ENCODE results near the gene MICAL3. TPM values are rescaled to one million over a fixed set of nuclear protein-coding genes. Genes with fewer than 3 reads are reported as not detected.

MICAL3 gene
- total and polyA plus RNA-seq, 4 donors: 59.9 to 113 (median 75.9) TPM

DNA sequence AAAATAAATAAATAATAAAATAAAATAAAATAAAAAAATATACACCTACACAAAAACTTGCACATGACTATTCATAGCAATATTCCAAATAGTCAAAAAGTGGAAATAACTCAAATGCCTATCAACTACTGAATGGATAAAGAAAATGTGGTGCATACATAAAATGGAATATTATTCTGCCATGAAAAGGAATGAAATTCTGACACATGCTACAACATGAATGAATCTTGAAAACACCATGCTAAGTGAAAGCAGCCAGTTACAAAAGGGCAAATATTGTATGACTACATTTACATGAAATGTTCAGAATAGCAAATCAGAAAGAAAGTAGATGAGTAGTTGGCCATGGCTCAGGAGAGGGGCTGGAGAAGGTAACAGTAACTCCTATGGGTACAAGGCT is 46.3 kb downstream of the MICAL3 start:
- H3K27ac ChIP-seq (ENCODE audit: low read depth, low read length): no peak overlapping the region
- H3K9me3 ChIP-seq (ENCODE audit: control insufficient read depth, insufficient read depth, low read length): no peaks in the 10 kb centered on the region
- H3K4me1 ChIP-seq (ENCODE audit: control insufficient read depth, insufficient read depth, low read length): peaks cover 12% of the 10 kb centered on the region
- no peak overlapping the region for H3K4me3 ChIP-seq (ENCODE audit: low read depth, low read length)
- DNase-seq (ENCODE audit: low read depth in 4 of 6, low spot score in 6 of 6): no peak
- H3K27me3 ChIP-seq (ENCODE audit: control insufficient read depth, insufficient read depth, low read length): no peaks in the 10 kb centered on the region
- H3K36me3 ChIP-seq (ENCODE audit: control insufficient read depth, insufficient read depth, low read length): peaks cover 14% of the 10 kb centered on the region

DNA sequence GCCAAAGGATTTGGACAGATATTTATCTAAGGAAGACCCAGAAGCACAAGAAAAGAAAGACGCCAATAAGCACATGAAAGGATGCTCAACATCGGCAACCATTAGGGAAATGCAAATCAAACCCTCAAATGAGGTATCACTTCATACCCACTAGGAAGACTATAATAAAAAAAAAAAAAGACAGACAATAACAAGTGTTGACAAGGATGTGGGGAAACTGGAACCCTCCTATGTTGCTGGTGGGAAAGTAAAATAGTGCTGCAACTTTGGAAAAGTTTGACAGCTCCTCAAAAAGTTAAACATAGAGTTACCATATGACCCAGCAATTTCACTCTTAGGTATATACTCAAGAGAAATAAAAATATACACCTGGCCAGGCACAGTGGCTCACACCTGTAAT is 47.0 kb downstream of the MICAL3 start:
- no CpG with 5 or more reads among the region's 2 CpGs for WGBS (ENCODE audit: insufficient coverage)
- no peaks in the 10 kb centered on the region for H3K27me3 ChIP-seq (ENCODE audit: control insufficient read depth, insufficient read depth, low read length)
- peaks cover 18% of the 10 kb centered on the region for H3K36me3 ChIP-seq (ENCODE audit: control insufficient read depth, insufficient read depth, low read length)
- H3K9me3 ChIP-seq (ENCODE audit: control insufficient read depth, insufficient read depth, low read length): no peaks in the 10 kb centered on the region
- H3K4me1 ChIP-seq (ENCODE audit: control insufficient read depth, insufficient read depth, low read length): peaks cover 16% of the 10 kb centered on the region
- H3K27ac ChIP-seq (ENCODE audit: low read depth, low read length): no peak overlapping the region
- H3K4me3 ChIP-seq (ENCODE audit: low read depth, low read length): no peak overlapping the region
- DNase-seq (ENCODE audit: low read depth in 4 of 6, low spot score in 6 of 6): no peak

DNA sequence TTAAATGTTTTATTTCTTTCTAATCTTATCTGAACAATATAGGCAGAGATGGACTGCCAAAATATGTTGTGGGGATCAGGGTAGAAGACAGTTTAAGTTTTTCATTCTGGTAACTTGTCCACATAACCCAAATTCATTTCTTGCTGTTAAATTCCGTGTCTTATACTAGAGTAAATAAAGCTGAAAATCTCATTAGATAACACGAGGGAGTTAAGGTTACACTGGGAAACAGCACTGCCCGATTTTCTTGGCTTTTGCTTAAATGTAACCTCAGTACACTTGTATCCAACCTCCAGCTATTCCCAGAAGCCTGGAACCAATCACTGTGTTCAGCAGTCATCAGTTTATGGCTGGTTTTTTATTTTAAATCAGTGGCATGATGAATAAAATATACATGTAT is 48.2 kb downstream of the MICAL3 start:
- H3K9me3 ChIP-seq (ENCODE audit: control insufficient read depth, insufficient read depth, low read length): no peaks in the 10 kb centered on the region
- peaks cover 22% of the 10 kb centered on the region for H3K4me1 ChIP-seq (ENCODE audit: control insufficient read depth, insufficient read depth, low read length)
- H3K27ac ChIP-seq (ENCODE audit: low read depth, low read length): no peak overlapping the region
- peaks cover 18% of the 10 kb centered on the region for H3K36me3 ChIP-seq (ENCODE audit: control insufficient read depth, insufficient read depth, low read length)
- H3K4me3 ChIP-seq (ENCODE audit: low read depth, low read length): no peak overlapping the region
- no peaks in the 10 kb centered on the region for H3K27me3 ChIP-seq (ENCODE audit: control insufficient read depth, insufficient read depth, low read length)
- DNase-seq (ENCODE audit: low read depth in 4 of 6, low spot score in 6 of 6): no peak
- WGBS (ENCODE audit: insufficient coverage): no CpG with 5 or more reads among the region's 3 CpGs

DNA sequence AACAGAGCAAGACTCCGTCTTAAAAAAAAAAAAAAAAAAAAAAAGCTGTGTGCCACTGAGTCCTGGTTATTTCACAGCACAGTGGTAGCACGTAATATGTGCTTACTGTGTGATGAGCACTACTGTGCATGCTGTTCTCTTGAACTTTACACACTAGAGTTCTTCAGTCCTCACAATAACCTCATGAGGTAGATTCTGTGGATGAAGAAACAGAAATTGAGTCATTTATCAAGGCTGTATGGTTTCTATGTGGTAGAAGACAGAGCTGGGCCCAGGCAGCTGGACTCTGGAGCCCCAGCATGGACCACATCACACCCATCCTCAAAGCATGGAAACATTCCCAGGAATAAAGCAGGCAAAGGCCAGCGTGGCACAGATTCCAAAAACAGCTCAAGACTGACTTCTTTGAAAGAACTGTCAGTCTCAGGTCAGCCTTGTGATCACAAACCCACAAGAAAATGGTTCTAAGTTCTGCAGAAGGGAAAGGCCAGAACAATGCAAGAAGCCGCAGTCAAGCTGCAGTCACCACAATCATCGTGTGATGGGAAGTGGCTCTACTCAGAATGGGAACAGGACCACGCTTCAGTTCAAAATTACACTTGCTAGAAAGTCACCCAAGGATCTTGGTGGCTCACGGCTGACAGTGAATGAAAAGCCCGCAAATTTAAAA is 49.5 kb downstream of the MICAL3 start:
- no peaks in the 10 kb centered on the region for H3K9me3 ChIP-seq (ENCODE audit: control insufficient read depth, insufficient read depth, low read length)
- peaks cover 18% of the 10 kb centered on the region for H3K4me1 ChIP-seq (ENCODE audit: control insufficient read depth, insufficient read depth, low read length)
- peaks cover 19% of the 10 kb centered on the region for H3K36me3 ChIP-seq (ENCODE audit: control insufficient read depth, insufficient read depth, low read length)
- H3K27ac ChIP-seq (ENCODE audit: low read depth, low read length): no peak overlapping the region
- WGBS (ENCODE audit: insufficient coverage): 85% methylated on average over 6 of the region's 8 CpGs
- DNase-seq (ENCODE audit: low read depth in 4 of 6, low spot score in 6 of 6): no peak
- no peak overlapping the region for H3K4me3 ChIP-seq (ENCODE audit: low read depth, low read length)
- no peaks in the 10 kb centered on the region for H3K27me3 ChIP-seq (ENCODE audit: control insufficient read depth, insufficient read depth, low read length)

DNA sequence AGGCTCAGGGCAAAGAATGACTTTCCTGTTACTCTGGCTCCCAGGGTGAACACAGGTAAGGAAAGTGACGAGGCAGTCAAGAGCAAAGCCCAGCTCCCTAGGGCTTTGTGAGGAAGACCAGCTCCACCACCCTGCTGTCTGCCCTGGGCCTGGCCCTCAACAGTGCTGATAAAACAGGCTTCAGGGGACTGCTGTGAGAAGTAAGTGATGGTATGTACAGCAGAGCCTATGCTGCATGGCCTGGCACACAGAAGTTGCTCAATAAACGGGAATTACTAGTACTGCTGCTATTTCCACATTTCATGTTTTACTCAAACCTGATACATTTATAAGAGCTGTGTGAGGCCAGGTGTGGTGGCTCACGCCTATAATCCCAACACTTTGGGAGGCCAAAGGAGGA is 50.3 kb downstream of the MICAL3 start:
- Histone ChIP-seq H3K27ac (ENCODE audit: low read depth, low read length) (no peak overlapping the region), H3K36me3 (ENCODE audit: control insufficient read depth, insufficient read depth, low read length) (peaks cover 21% of the 10 kb centered on the region), H3K27me3 (ENCODE audit: control insufficient read depth, insufficient read depth, low read length) (no peaks in the 10 kb centered on the region), H3K4me1 (ENCODE audit: control insufficient read depth, insufficient read depth, low read length) (peaks cover 18% of the 10 kb centered on the region), H3K9me3 (ENCODE audit: control insufficient read depth, insufficient read depth, low read length) (no peaks in the 10 kb centered on the region), H3K4me3 (ENCODE audit: low read depth, low read length) (no peak overlapping the region)
- WGBS (ENCODE audit: insufficient coverage): 100% methylated on average over 1 of the region's 3 CpGs
- no peak for DNase-seq (ENCODE audit: low read depth in 4 of 6, low spot score in 6 of 6)

DNA sequence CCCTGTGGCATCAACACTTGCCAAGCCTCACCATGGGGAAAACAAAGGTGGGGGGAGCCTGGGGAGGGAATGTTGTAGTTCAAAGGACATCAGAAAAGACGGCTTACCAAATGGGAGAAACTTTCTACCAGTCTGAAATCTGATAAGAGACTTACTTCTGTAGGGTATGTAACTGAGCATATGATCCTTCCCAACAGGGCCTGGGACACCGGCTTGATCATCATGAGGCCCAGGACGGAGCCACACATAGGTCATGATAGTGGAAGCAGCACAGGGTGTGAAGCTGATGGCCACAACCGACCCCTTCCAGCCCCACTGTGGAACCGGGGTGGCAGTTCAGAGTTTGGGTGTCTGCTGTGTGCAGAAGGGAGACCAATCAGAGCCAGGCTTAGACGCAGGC is 51.1 kb downstream of the MICAL3 start:
- no peaks in the 10 kb centered on the region for H3K9me3 ChIP-seq (ENCODE audit: control insufficient read depth, insufficient read depth, low read length)
- no peaks in the 10 kb centered on the region for H3K27me3 ChIP-seq (ENCODE audit: control insufficient read depth, insufficient read depth, low read length)
- peaks cover 22% of the 10 kb centered on the region for H3K36me3 ChIP-seq (ENCODE audit: control insufficient read depth, insufficient read depth, low read length)
- H3K4me1 ChIP-seq (ENCODE audit: control insufficient read depth, insufficient read depth, low read length): peaks cover 18% of the 10 kb centered on the region
- H3K4me3 ChIP-seq (ENCODE audit: low read depth, low read length): no peak overlapping the region
- WGBS (ENCODE audit: insufficient coverage): 95% methylated on average over 6 of the region's 6 CpGs
- DNase-seq (ENCODE audit: low read depth in 4 of 6, low spot score in 6 of 6): no peak
- no peak overlapping the region for H3K27ac ChIP-seq (ENCODE audit: low read depth, low read length)

DNA sequence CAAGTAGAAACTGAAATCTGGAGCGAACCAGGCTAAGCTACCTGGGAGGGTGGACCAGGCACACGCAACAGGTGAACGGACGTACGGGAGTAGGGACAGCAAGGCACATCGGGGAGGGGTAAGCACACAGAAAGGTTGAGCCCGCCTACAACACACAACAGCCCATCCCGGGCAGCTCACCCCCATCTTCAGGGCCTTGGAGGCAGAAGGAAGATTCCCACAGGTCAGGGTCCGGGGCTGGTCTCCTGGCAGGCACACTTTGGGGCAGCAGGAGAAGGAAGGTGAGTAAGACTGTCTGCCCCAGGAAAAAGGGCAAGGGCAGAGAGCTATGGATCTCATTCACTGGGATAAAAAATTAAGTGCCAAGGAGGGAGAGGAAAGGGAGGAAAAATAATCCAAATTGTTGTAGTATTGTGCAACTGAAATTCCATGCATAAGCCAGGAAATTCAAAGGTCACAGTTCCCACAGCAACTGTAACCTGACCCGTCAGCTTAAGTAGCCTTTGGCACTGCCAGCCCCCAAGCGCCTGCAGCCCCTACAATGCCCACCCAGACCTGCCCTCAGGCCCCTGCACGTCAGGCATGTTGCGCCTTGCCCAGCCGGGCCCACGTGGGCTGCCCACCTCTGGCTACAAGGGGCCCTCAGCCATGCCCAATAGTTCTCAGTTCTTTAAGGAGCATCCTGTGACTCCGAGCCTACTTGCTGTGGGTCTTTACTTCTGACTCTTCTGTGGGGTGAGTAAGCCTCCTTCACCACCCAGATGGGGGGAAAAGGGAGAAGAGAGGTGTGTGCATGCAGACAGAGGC is 51.8 kb downstream of the MICAL3 start:
- H3K36me3 ChIP-seq (ENCODE audit: control insufficient read depth, insufficient read depth, low read length): peaks cover 24% of the 10 kb centered on the region
- no peak overlapping the region for H3K4me3 ChIP-seq (ENCODE audit: low read depth, low read length)
- 87% methylated on average over 7 of the region's 16 CpGs for WGBS (ENCODE audit: insufficient coverage)
- DNase-seq (ENCODE audit: low read depth in 4 of 6, low spot score in 6 of 6): no peak
- no peaks in the 10 kb centered on the region for H3K9me3 ChIP-seq (ENCODE audit: control insufficient read depth, insufficient read depth, low read length)
- peaks cover 18% of the 10 kb centered on the region for H3K4me1 ChIP-seq (ENCODE audit: control insufficient read depth, insufficient read depth, low read length)
- H3K27ac ChIP-seq (ENCODE audit: low read depth, low read length): no peak overlapping the region
- H3K27me3 ChIP-seq (ENCODE audit: control insufficient read depth, insufficient read depth, low read length): no peaks in the 10 kb centered on the region

DNA sequence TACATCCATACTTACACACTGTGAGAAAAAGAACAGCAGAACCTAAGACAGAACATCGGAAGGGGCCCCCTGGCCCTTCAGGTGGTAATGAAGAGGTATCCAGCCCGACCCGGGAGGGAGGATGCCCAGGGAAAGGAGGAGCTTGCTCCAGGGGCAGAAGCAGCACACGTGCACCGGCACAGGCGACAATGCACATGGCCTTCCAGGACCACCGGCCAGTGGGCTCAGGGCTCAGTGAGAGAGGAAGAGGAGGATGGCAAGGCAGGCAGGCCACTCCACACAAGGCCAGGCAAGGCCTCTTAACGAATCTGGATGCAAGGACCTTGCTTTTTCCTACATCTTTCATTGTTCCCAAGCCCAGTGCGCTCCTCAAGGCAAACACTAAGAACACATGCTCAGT is 52.6 kb downstream of the MICAL3 start:
- peaks cover 18% of the 10 kb centered on the region for H3K4me1 ChIP-seq (ENCODE audit: control insufficient read depth, insufficient read depth, low read length)
- no peak overlapping the region for H3K4me3 ChIP-seq (ENCODE audit: low read depth, low read length)
- no peaks in the 10 kb centered on the region for H3K9me3 ChIP-seq (ENCODE audit: control insufficient read depth, insufficient read depth, low read length)
- DNase-seq (ENCODE audit: low read depth in 4 of 6, low spot score in 6 of 6): no peak
- no peak overlapping the region for H3K27ac ChIP-seq (ENCODE audit: low read depth, low read length)
- no peaks in the 10 kb centered on the region for H3K27me3 ChIP-seq (ENCODE audit: control insufficient read depth, insufficient read depth, low read length)
- 78% methylated on average over 7 of the region's 9 CpGs for WGBS (ENCODE audit: insufficient coverage)
- peaks cover 24% of the 10 kb centered on the region for H3K36me3 ChIP-seq (ENCODE audit: control insufficient read depth, insufficient read depth, low read length)

DNA sequence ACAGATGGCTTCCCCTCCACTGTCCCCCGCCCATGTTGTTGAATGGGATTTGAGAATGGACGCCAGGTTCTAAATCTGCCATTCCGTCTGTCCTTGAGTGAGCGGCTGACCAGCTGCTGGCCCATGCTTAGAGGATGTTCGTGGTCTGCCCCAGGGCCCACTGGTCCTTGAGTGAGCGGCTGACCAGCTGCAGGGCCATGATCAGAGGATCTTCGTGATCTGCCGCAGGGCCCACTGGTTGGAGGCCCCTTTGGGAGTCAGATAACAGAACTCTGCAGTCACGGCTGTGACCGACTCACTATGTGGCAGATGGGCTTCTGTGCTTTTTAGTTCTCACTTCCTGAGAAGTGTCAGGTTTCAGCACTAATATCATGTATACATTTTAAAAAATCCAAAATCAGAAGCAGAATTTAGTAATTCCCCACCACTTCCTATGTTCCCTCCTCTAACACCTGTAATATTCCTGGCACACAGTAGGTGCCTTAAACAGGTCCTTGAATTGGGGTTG is 54.1 kb downstream of the MICAL3 start:
- Histone ChIP-seq H3K4me3 (ENCODE audit: low read depth, low read length) (no peak overlapping the region), H3K4me1 (ENCODE audit: control insufficient read depth, insufficient read depth, low read length) (peaks cover 18% of the 10 kb centered on the region), H3K9me3 (ENCODE audit: control insufficient read depth, insufficient read depth, low read length) (no peaks in the 10 kb centered on the region), H3K27ac (ENCODE audit: low read depth, low read length) (no peak overlapping the region), H3K36me3 (ENCODE audit: control insufficient read depth, insufficient read depth, low read length) (peaks cover 24% of the 10 kb centered on the region), H3K27me3 (ENCODE audit: control insufficient read depth, insufficient read depth, low read length) (no peaks in the 10 kb centered on the region)
- no peak for DNase-seq (ENCODE audit: low read depth in 4 of 6, low spot score in 6 of 6)
- WGBS (ENCODE audit: insufficient coverage): 92% methylated on average over 8 of the region's 10 CpGs

DNA sequence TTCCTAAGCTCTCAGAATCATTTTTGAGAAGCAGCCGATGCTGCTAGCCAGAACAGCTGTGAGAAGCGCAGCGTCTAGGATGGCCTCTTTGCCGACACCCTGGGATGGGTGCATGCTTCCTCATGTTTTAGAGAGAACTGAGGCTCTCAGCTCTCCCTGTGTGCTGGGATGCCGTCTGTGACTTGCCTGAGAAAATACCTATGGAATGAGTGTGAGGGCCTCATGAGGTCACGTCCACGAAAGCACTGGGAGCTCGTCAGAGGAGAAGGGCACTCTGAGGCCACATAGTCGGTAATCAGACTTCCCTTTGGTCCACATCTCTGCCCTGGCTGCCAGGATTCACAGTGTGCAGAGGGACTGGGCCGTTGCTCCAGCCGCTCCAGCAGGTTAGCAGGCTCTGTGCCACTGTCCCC is 54.7 kb downstream of the MICAL3 start:
- Histone ChIP-seq H3K27ac (ENCODE audit: low read depth, low read length) (no peak overlapping the region), H3K27me3 (ENCODE audit: control insufficient read depth, insufficient read depth, low read length) (no peaks in the 10 kb centered on the region), H3K36me3 (ENCODE audit: control insufficient read depth, insufficient read depth, low read length) (peaks cover 24% of the 10 kb centered on the region), H3K4me3 (ENCODE audit: low read depth, low read length) (no peak overlapping the region), H3K4me1 (ENCODE audit: control insufficient read depth, insufficient read depth, low read length) (peaks cover 20% of the 10 kb centered on the region), H3K9me3 (ENCODE audit: control insufficient read depth, insufficient read depth, low read length) (no peaks in the 10 kb centered on the region)
- 79% methylated on average over 11 of the region's 11 CpGs for WGBS (ENCODE audit: insufficient coverage)
- DNase-seq (ENCODE audit: low read depth in 4 of 6, low spot score in 6 of 6): no peak

Data from spinal cord (tissue), 10 donors.